HG03103 (cell line): ENCODE data around the gene SMAD7.
"Not testable (repeated sequence)": the region's sequence is repeated elsewhere in the genome, so short reads cannot be mapped to it uniquely, and the experiment has no call there.

ENCODE experiments used
- ATAC-seq: cut with Tn5 transposase; IDR thresholded peaks from one replicate; pipeline ENCODE4 v1.9.1; 2021; ENCODE audit warnings: low read depth; ENCODE audit not compliant: unreplicated experiment

Gene SMAD7

GRCh38 chr18:48885924-48886400, 64.8 kb downstream of the SMAD7 start:
- no peak for ATAC-seq

DNA sequence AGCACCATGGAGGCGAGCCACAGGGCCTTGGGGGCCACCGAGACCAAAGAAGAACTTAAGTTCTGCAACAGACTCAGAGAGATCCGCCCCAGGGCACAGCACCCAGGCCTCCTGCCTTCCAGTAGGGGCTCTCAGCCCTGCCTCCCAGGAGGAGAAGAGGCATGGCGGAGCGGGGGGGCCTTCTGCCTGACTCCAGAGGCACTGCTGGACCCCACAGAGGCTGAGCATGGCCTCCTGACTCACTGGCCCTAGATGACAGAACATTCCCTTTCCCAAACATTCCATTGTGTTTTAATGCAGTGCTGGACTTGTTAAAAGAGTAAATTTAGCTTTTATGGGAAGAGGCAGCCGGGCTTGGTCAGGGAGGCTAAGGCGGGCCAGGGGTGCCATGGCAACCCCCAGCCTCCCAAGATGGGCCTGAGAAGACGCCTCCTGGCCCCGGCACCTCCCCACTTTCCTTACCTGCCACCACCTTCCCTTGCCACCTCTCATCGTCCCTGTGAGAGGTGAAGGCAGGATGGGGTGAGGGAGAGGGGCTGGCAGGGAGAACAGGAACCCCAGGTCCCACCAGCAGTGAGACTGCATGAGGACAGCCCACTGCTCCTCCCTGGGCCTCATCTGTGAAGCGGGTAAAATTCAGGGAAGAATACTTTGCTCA, 65.4 kb downstream of the SMAD7 start:
- ATAC-seq, result no peak

- ATAC-seq, result no peak
These were observed 66.0 kb downstream of the SMAD7 start for GRCh38 chr18:48884771-48885170.

GRCh38 chr18:48884306-48884705, 66.5 kb downstream of the SMAD7 start:
- ATAC-seq, result no peak

DNA sequence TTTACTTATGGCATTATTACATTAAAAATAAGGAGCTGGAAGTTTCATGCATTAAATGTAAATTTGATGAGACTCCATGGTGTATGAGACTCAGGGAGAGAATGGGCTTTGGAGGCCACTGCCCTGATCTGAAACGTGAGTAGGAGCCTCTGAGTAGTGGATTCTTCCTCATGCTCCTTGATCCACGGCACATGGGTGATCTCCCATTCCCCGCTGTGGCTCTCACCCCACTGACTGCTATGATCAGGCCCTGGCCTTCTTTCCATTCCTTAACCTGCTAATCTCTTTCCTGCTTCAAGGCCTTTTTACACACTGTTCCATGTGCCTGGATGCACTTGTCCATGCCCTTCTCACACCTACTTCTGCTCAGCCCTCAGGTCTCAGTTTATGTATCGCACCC, 68.4 kb downstream of the SMAD7 start:
- ATAC-seq, result no peak

- no peak for ATAC-seq
These were observed 69.8 kb downstream of the SMAD7 start for GRCh38 chr18:48880931-48881330.

DNA sequence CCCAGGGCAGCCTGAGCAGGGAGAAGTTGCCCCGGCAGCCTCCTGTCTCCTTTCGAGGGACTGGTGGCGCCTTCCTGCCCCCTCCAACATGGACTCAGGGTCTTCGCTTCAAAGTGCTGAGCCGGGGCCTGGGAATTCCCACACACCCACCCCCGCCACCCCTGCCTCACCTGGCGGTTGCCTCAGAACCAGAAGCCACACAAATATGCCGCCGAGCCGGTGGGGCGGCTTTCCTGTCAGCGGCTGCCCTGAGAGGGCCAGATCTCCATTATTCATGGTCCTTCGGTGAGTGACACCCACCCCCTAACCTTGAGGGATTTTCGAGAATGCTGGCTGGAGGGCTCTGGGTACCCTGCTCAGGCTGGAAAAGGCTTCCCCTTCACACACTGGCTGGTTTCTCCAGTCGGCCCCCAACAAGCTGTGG, 71.7 kb downstream of the SMAD7 start:
- ATAC-seq, result no peak

DNA sequence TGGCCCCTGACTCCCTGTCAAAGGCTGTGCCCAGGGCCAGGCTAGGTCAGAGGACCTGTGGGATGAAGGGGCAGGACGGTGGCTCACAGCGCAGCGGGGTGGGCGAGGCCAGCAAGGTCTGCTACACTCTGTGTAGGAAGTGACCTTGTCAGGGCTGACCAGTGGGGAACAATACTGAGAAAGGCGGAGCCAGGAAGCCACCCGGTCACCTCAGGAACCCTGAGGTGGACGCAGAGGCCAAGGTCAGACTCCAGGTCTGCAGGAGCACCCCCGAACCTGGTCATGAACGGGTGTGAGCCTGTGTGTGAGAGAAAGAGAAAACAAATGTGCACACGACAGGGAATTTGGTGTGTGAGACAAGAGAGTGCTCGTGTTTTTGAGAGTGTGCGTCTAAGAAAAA, 72.3 kb downstream of the SMAD7 start:
- no peak for ATAC-seq

DNA sequence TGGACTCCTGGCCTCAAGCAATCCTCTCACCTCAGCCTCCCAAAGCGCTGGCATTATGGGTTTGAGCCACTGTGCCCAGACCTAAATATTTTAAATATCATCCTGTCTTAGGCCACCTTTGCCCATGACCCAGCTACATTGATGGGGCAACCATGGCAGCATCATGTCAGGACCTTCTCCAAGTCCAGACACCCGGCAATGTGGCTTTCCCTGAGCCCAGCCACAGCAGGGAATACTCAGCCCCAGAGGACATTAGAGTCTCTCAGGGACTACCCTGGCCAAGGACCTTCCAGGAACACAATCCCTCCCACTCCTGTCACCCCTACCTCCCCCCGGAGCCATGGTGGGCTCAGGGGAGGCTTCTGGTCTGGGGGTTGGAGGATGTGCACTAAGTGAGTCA, 72.8 kb downstream of the SMAD7 start:
- no peak for ATAC-seq

DNA sequence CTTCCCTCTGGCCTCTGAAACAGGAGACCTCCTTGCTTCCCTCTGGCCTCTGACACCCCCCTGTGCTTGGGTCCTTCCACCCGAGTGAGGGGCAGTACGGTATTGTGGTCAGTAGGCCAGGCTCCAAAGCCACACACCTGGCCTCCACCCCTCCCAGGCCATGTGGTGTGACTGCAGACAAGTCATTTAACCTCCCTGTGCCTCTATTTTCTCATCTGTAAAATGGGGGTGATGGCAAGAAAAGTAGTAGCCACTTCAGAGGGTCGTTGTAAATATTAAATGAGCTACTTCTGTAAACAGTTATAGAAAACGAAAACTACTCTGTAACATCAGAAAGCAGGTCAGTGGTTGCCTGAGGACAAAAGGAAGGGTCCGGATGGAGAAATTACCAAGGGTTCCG, 74.2 kb downstream of the SMAD7 start:
- no peak for ATAC-seq

- no peak for ATAC-seq
These were observed 74.7 kb downstream of the SMAD7 start for GRCh38 chr18:48875942-48876511.

DNA sequence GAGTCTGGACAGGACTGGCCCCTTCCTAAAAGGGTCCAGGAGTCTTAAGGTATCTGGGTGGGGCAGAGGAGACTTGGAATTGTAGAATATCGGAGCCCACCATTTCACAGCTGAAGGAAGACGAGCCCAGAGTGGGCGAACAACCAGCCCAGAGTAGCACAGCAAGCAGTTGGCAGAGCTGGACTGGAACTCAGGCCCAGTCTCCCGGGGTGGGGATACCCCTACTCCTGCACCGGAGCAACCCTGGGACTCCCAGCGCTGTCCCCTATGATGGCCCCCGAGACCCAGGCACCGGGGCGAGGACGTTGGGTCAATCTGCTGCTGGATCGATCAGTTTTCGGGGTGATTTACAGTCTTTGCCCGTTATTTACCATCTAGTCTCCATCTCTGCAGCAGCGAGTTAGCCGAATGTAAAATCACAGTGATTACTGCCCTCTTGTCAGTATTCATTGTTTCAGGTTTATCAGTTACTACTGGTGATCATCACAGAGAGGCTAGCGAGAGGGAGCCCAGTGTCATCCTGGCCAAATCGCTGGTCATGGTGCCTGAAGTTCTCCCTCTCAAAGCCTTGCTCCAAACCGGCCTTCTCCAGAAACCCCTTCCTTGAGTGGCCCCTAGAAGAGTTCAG, 75.3 kb downstream of the SMAD7 start:
- ATAC-seq, result no peak

GRCh38 chr18:48874701-48875162, 76.0 kb downstream of the SMAD7 start:
- no peak for ATAC-seq

- no peak for ATAC-seq
These were observed 76.5 kb downstream of the SMAD7 start for GRCh38 chr18:48874233-48874632.

DNA sequence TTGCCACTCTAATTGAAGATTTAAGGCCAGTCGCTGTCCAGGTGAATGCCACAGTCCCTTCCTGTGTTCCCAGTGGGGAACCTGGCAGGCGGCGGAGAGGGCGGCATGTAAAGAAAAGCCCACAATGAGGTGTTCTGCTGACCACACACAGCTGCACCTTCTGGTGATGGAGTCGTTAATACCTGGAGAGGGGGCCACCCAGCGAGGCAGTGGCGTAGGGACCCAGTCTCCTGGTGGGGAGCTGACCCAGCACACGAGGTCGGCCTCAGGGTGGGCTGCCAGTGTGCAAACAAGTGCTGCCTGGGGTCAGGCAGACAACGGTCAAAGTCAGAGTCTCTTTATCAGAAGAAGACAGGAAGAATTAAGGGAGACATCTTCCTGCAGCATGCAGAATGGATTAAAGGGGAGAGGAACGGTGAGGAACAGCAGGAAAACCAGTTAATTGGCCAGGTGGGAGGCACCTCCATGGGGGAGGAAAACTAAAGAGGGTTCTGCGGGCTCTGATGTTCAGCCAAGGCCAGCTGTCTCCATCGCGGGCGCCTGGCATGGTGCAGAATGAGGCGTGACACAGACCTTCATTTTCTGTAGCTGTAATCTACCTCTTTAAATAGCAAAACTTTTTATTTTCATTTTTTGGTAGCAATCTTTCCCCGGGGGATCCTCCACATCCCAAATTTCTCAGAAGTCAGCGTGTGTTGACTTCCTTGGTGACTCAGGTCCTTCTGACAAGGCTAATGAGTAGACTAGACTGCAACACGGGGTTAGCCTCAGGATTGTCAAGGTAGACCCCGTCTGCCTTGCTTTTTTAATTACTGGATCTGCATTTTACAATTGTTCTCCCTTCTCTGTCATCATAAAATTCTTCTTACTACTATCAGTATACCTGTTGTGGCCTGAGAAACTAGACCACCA, 78.3 kb downstream of the SMAD7 start:
- ATAC-seq, result no peak

DNA sequence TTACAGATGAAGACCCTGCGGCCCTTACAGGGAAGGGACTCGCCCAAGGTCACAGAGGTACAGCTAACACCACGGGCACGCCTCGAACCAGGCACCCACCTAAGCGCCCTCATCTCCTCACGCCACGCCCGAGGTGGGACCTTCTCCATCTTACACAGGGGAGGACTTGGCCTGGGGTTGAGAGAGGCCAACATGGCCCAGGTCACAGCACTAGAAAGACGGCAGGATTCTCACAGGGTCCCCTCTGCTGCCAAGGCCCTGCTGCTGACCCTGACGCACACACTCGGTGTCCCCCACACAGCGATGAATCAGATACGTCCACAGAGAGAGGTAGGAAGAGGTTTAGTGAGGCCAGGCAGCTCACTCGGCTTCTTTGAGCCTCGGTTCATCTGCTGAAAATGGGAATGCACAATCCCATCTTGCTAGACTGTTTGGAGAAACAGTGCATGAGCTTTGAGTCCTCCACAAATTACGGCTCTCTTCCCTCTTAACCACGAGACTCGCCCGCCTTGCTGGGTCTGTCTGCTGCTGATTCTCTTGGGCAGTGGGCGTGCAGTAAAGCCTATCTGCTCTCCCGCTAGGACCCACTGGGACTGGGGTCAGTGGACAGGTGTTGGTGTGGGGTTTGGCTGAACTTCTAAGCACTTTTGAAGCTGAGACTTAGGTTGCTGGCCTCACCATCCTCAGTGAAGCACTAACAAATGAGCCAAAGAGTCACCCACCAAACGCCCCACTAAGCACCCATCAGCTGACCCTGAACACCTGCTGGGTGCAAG, 79.2 kb downstream of the SMAD7 start:
- ATAC-seq, result no peak

GRCh38 chr18:48870926-48871325, 79.8 kb downstream of the SMAD7 start:
- ATAC-seq, result not testable (repeated sequence)
